Left lung (tissue), 10 donors: ENCODE measurements around the gene DSN1. TPM values are rescaled to one million over a fixed set of nuclear protein-coding genes. Genes with fewer than 3 reads are reported as not detected.
A peak's percentile ranks its signal among the peaks of the same experiment; 100 is the strongest.

Source experiments
- ATAC-seq: fragments of 200-7000 bp; cut with Tn5 transposase; one replicate; pipeline ENCODE4 v1.9.1; 2020; ENCODE audit warnings: moderate library complexity
- DNase-seq, 4 donors: peaks; one replicate each; pipeline ENCODE4 v3.0.0-alpha.2; 2013 to 2020
- H3K27ac ChIP-seq, 2 donors: fragments of 200-600 bp; sonication (generic) in 1 of 2; one replicate each; pipeline versions ENCODE4 v1.5.0 to v1.8.0; 2020 to 2021
- H3K27me3 ChIP-seq, 2 donors: fragments of 200-600 bp; sonication (generic) in 1 of 2; one replicate each; pipeline versions ENCODE4 v1.5.0 to v1.8.0; 2020 to 2021
- H3K36me3 ChIP-seq, 2 donors: fragments of 200-600 bp; sonication (generic) in 1 of 2; one replicate each; pipeline versions ENCODE4 v1.5.0 to v1.8.0; 2020 to 2021
- H3K4me1 ChIP-seq, 2 donors: fragments of 200-600 bp; one replicate each; pipeline ENCODE4 v1.8.0; 2021
- H3K4me3 ChIP-seq, 2 donors: fragments of 200-600 bp; sonication (generic) in 1 of 2; one replicate each; pipeline versions ENCODE4 v1.5.0 to v1.8.0; 2020 to 2021; ENCODE audit warnings: mild to moderate bottlenecking in 1 of 2
- H3K9me3 ChIP-seq, 2 donors: fragments of 200-600 bp; sonication (generic) in 1 of 2; one replicate each; pipeline versions ENCODE4 v1.5.0 to v1.8.0; 2020 to 2021
- CTCF ChIP-seq, 2 donors: fragments of 200-600 bp; sonication (generic) in 1 of 2; IDR thresholded peaks; one replicate each; pipeline versions ENCODE4 v1.5.0 to v1.8.0; 2021; ENCODE audit warnings: antibody characterized with exemption in 2 of 2
- intact Hi-C, 2 donors: fragments of 100-400 bp; cut with DNase I; formaldehyde crosslinking; loops; one replicate each; pipeline versions ENCODE4 v1.11.2 to v1.14.2; 2022
- polyA plus RNA-seq, 6 donors: library from polyadenylated mRNA; unstranded; fragments of 120-200 nt; gene quantifications; one replicate each; pipeline ENCODE4 v1.2.1, GENCODE V29; 2013; ENCODE audit not compliant: insufficient read length in 6 of 6
- total RNA-seq, 2 donors: library from RNA; stranded (reverse); fragmentation: NEBNext Ultra II Directional; extraction: Animal tissue kit (Norgen Biotek cat#: 25700); gene quantifications; one replicate each; pipeline ENCODE4 v1.2.1, GENCODE V29; 2021
- donor health status: DM: no; HTN: yes; CAD: no.
- donor health status: DM: no; HTN: no; CAD: no.

DSN1 gene
- total and polyA plus RNA-seq, 8 donors: 14.5 to 24.7 (median 20.3) TPM

GRCh38 chr20:36796875-36797274, 23.3 kb upstream of the DSN1 start:
- Histone ChIP-seq H3K4me3 (no peak overlapping the region), H3K4me1 (no peaks in the 10 kb centered on the region), H3K9me3 (no peaks in the 10 kb centered on the region), H3K36me3 (peaks cover 0 to 88% of the 10 kb centered on the region in 2 donors), H3K27me3 (no peaks in the 10 kb centered on the region), H3K27ac (no peak overlapping the region)
- intact Hi-C loops: no loop called here
- ATAC-seq (no peak), DNase-seq (no peak)
- no peak for TF ChIP-seq CTCF (IDR thresholded peaks at IDR 0.05)

DNA sequence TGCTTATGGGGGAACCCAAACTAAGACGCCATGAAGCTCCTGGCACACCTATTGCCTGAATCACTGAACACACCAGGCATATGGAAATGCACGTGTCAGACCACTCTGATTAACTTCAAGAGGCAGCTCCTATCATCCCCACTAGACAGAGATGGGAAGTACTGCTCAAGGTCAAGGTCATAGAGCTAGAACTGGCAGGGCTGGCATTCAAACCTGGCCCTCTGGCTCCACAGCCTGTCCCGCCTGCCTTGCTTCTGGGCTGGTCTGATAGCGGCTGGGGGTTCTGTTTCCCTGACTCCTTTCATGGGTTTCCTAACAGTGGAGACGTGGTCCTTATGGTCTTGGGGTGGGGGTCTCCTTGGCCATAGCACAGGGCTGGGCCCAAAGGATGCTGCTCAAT, 22.6 kb upstream of the DSN1 start:
- DNase-seq: no peak
- intact Hi-C loops: no loop called here
- no peaks in the 10 kb centered on the region for H3K9me3 ChIP-seq
- H3K4me1 ChIP-seq: no peaks in the 10 kb centered on the region
- no peak overlapping the region for H3K4me3 ChIP-seq
- no peak overlapping the region for H3K27ac ChIP-seq
- peaks cover 0 to 86% of the 10 kb centered on the region in 2 donors for H3K36me3 ChIP-seq
- no peak for ATAC-seq
- H3K27me3 ChIP-seq: no peaks in the 10 kb centered on the region
- TF ChIP-seq CTCF (IDR thresholded peaks at IDR 0.05): no peak

- DNase-seq (no peak), ATAC-seq (no peak)
- H3K36me3 ChIP-seq: peaks cover 0 to 82% of the 10 kb centered on the region in 2 donors
- no peak overlapping the region for H3K4me3 ChIP-seq
- no peaks in the 10 kb centered on the region for H3K4me1 ChIP-seq
- no peaks in the 10 kb centered on the region for H3K27me3 ChIP-seq
- intact Hi-C loops: no loop called here
- TF ChIP-seq CTCF (IDR thresholded peaks at IDR 0.05): no peak
- H3K27ac ChIP-seq: no peak overlapping the region
- H3K9me3 ChIP-seq: no peaks in the 10 kb centered on the region
Observed at GRCh38 chr20:36795691-36796090, 22.1 kb upstream of the DSN1 start.

DNA sequence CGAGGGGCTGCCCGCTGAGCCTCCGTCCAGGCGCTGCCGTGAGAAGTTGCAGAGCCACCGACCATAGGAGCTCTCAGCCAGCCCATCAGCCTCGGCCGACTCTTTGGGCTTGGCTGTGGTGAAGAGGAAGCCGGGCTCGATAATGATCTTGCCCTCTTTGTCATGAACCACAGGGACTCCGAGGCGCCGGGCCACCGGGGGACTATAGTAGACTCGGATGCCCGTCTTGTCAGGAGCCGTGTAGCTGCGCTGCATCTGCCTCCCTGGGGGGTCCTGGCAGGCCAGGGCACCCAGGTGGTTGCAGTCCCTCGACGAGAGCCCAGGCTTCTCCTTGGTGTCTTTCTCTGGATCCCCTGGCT, 20.5 kb upstream of the DSN1 start:
- ATAC-seq (no peak), DNase-seq (peak in 1 of 4 donors; percentile 77)
- no peaks in the 10 kb centered on the region for H3K9me3 ChIP-seq
- no peak overlapping the region for H3K27ac ChIP-seq
- no peak overlapping the region for H3K4me3 ChIP-seq
- no peaks in the 10 kb centered on the region for H3K4me1 ChIP-seq
- no peak for TF ChIP-seq CTCF (IDR thresholded peaks at IDR 0.05)
- no peaks in the 10 kb centered on the region for H3K27me3 ChIP-seq
- intact Hi-C loops: no loop called here
- H3K36me3 ChIP-seq: peaks cover 0 to 66% of the 10 kb centered on the region in 2 donors

DNA sequence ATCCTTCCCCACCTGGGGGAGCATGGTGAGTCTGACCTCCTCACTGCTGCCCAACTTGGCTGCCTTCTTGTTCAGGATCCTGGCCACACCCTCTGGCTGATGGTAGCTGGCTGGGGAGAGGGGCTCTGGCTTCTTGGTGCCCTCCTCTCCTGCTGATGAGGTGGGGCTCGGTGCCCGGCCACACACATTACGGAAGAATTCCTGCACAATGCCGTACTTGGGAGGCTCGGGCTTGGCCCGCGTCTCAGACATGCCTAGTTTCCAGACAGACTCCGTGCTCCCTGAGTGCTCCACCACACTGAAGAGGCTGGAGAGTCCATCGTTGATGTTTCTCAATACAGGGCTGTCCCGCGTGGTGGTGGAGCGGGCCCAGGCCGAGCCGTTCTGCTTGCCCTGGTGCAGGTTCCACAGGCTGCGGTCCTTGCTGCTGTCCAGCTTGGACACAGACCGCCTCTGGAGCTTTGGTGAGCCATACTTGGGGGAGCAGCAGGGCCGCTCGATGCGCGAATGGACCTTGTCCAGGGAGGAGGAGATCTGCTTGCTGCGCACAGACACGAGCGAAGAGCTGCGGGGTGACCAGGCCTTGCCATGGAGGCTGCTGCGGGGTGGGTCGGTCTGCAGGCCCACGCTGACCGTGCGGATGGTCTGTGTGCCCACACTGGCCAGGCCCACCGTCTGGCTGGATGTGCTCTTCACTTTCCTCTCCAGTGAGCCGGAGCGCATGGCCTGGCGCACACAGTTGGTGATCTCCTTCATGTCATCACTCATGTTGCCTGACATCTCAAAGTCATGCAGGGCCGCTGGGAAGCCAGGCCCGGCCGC, 19.9 kb upstream of the DSN1 start:
- intact Hi-C loops: no loop called here
- TF ChIP-seq CTCF (IDR thresholded peaks at IDR 0.05): no peak

More for the DNA sequence above, 19.9 kb upstream of the DSN1 start:
- peaks cover 0 to 62% of the 10 kb centered on the region in 2 donors for H3K36me3 ChIP-seq
- no peaks in the 10 kb centered on the region for H3K27me3 ChIP-seq
- H3K9me3 ChIP-seq: no peaks in the 10 kb centered on the region
- ATAC-seq (no peak), DNase-seq (peak in 1 of 4 donors; percentile 79)
- no peak overlapping the region for H3K4me3 ChIP-seq
- H3K4me1 ChIP-seq: no peaks in the 10 kb centered on the region
- no peak overlapping the region for H3K27ac ChIP-seq
